HepG2 (cell line): Measurements from ENCODE around the gene HSD11B2. TPM values are rescaled to one million over a fixed set of nuclear protein-coding genes. Genes with fewer than 3 reads are reported as not detected.
A peak's percentile ranks its signal among the peaks of the same experiment; 100 is the strongest.

Source experiments
- CBX1 ChIP-seq: IDR thresholded peaks from one replicate; pipeline ENCODE4 v1.6.1; 2016; ENCODE audit warnings: antibody characterized with exemption, low read depth
- GATAD1 ChIP-seq: IDR thresholded peaks from 2 replicates; pipeline ENCODE4 v1.6.1; 2016; ENCODE audit warnings: missing genetic modification reagents, missing compliant biosample characterization
- GATAD2A ChIP-seq: IDR thresholded peaks from 2 replicates; pipeline ENCODE4 v1.6.1; 2016
- MAZ ChIP-seq, 2 experiments: sonication (generic) in 1 of 2; formaldehyde crosslinking in 1 of 2; IDR thresholded peaks; 2 replicates each; pipeline versions ENCODE4 v1.5.0 to v1.6.1; 2012 to 2020; ENCODE audit warnings: low read depth in 2 of 2, mild to moderate bottlenecking in 2 of 2, borderline replicate concordance in 1 of 2, improper control_type of control experiment in 1 of 2, low read length in 1 of 2, missing genetic modification reagents in 1 of 2, moderate library complexity in 1 of 2
- MEIS2 ChIP-seq: sonication (generic); formaldehyde crosslinking; IDR thresholded peaks from 2 replicates; pipeline ENCODE4 v1.9.0; 2021; ENCODE audit warnings: mild to moderate bottlenecking, missing genetic modification reagents
- NFATC3 ChIP-seq: sonication (generic); formaldehyde crosslinking; IDR thresholded peaks from 2 replicates; pipeline ENCODE4 v1.5.1; 2020; ENCODE audit warnings: mild to moderate bottlenecking, missing genetic modification reagents
- NFE2L2 ChIP-seq: fragments of 150-350 bp; IDR thresholded peaks from 2 replicates; pipeline ENCODE4 v1.6.1; 2014; ENCODE audit warnings: low read length
- POLR2AphosphoS5 ChIP-seq: IDR thresholded peaks from 2 replicates; pipeline ENCODE4 v1.6.1; 2012; ENCODE audit warnings: low read depth, low read length
- RORA ChIP-seq: sonication (generic); formaldehyde crosslinking; IDR thresholded peaks from 2 replicates; pipeline ENCODE4 v1.5.0; 2020; ENCODE audit warnings: mild to moderate bottlenecking, missing genetic modification reagents, moderate library complexity
- SMAD1 ChIP-seq: sonication (generic); formaldehyde crosslinking; IDR thresholded peaks from 2 replicates; pipeline ENCODE4 v1.4.0; 2020; ENCODE audit warnings: missing genetic modification reagents, low read depth, mild to moderate bottlenecking, borderline replicate concordance
- SP4 ChIP-seq: sonication (generic); formaldehyde crosslinking; IDR thresholded peaks from 2 replicates; pipeline ENCODE4 v1.8.1; 2023; ENCODE audit warnings: mild to moderate bottlenecking, missing genetic modification reagents
- TBX2 ChIP-seq: sonication (generic); formaldehyde crosslinking; IDR thresholded peaks from 2 replicates; pipeline ENCODE4 v1.5.0; 2020; ENCODE audit warnings: missing genetic modification reagents, mild to moderate bottlenecking, borderline replicate concordance
- XBP1 ChIP-seq: sonication (generic); formaldehyde crosslinking; IDR thresholded peaks from 2 replicates; pipeline ENCODE4 v1.5.0; 2020; ENCODE audit warnings: missing genetic modification reagents
- ZNF292 ChIP-seq: sonication (generic); formaldehyde crosslinking; IDR thresholded peaks from 2 replicates; pipeline ENCODE4 v1.8.1; 2022; ENCODE audit warnings: mild to moderate bottlenecking, low read depth, missing genetic modification reagents, borderline replicate concordance
- ZNF605 ChIP-seq: sonication (generic); formaldehyde crosslinking; IDR thresholded peaks from 2 replicates; pipeline ENCODE4 v1.8.0; 2022; ENCODE audit warnings: mild to moderate bottlenecking, missing genetic modification reagents
- ZNF749 ChIP-seq: sonication (generic); formaldehyde crosslinking; IDR thresholded peaks from 2 replicates; pipeline ENCODE4 v1.8.0; 2022; ENCODE audit warnings: mild to moderate bottlenecking, missing genetic modification reagents, moderate library complexity, borderline replicate concordance
- ZSCAN21 ChIP-seq: sonication (generic); formaldehyde crosslinking; IDR thresholded peaks from 2 replicates; pipeline ENCODE4 v1.8.0; 2022; ENCODE audit warnings: mild to moderate bottlenecking, missing genetic modification reagents, moderate library complexity, borderline replicate concordance
- ZSCAN30 ChIP-seq: sonication (generic); formaldehyde crosslinking; IDR thresholded peaks from 2 replicates; pipeline ENCODE4 v1.5.0; 2020; ENCODE audit warnings: mild to moderate bottlenecking, missing genetic modification reagents
- polyA plus RNA-seq, 8 experiments: library from polyadenylated mRNA; depleted of rRNA in 3 of 8; stranded (reverse) in 7 of 8; unstranded in 1 of 8; fragments of >200 nt; fragmentation: Illumina TruSeq in 4 of 8; extraction: Trizol in 4 of 8; gene quantifications; 2 replicates each; pipeline versions ENCODE4 v1.2.1 to v1.2.3, GENCODE V29; 2011 to 2016; ENCODE audit warnings: low read depth in 4 of 8, missing spikeins in 1 of 8, mixed read lengths in 1 of 8; ENCODE audit not compliant: insufficient read depth in 1 of 8
- total RNA-seq, 5 experiments: library from RNA; depleted of rRNA; stranded (reverse); fragments of >200 nt; fragmentation: Illumina TruSeq; extraction: Trizol; gene quantifications; 2 replicates each; pipeline ENCODE4 v1.2.3, GENCODE V29; 2016; ENCODE audit warnings: low read depth in 1 of 5
- TF ChIP-seq, protein P1 (sequence below): sonication (generic); formaldehyde crosslinking; IDR thresholded peaks from 2 replicates; pipeline ENCODE4 v1.5.0; 2020; ENCODE audit warnings: mild to moderate bottlenecking, missing genetic modification reagents, borderline replicate concordance
- TF ChIP-seq, protein P2 (sequence below): fragments of 450-650 bp; IDR thresholded peaks from 2 replicates; pipeline ENCODE4 v1.6.1; 2016
- TF ChIP-seq, protein P3 (sequence below): sonication (generic); formaldehyde crosslinking; IDR thresholded peaks from 2 replicates; pipeline ENCODE4 v1.4.0; 2020; ENCODE audit warnings: missing genetic modification reagents
- TF ChIP-seq, protein P4 (sequence below): sonication (generic); formaldehyde crosslinking; IDR thresholded peaks from 2 replicates; pipeline ENCODE4 v1.8.1; 2023; ENCODE audit warnings: mild to moderate bottlenecking, inconsistent platforms, moderate library complexity, missing genetic modification reagents, borderline replicate concordance

Gene HSD11B2
- total and polyA plus RNA-seq, 2 of the 13 experiments (the other 11 are each of a cell fraction or from before 2014, with no cell fraction given): 8.9 to 13.6 TPM

DNA sequence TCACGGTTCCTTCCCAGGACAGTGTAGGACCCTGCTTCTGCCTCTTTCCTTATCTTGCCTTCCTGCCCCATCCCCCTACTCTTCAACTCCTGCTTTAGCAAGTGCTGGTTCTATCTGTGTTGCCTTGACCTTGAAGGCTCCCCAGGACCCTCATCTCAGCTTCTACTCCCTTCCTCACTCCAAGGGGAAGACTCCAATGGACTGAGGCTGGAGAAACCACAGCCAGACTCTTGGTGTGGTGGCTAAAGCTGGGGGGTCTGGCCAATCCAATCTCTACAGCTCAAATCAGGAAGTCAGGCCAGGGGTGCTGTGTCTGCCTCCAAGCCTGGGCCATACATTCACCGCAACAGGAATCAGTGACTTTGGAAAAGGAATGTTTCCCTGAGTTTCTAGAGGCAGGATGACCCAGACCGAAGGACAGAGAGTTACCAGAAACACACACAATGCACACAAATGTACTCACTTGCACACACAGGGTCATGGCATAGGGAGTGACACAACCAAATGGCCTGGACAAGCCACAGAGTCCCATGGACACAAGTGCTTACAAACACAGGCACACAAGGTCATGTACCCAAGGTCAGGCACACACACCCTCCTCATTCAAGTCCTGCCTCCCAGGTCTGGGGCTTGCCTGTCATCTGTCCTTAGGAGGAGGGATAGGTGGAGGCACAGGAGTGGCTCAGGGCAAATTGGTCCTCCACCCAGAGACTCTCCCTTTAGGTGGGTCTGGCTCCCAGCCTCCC, 1.7 kb upstream of the HSD11B2 start (continued):
- TF ChIP-seq, protein P1, sequence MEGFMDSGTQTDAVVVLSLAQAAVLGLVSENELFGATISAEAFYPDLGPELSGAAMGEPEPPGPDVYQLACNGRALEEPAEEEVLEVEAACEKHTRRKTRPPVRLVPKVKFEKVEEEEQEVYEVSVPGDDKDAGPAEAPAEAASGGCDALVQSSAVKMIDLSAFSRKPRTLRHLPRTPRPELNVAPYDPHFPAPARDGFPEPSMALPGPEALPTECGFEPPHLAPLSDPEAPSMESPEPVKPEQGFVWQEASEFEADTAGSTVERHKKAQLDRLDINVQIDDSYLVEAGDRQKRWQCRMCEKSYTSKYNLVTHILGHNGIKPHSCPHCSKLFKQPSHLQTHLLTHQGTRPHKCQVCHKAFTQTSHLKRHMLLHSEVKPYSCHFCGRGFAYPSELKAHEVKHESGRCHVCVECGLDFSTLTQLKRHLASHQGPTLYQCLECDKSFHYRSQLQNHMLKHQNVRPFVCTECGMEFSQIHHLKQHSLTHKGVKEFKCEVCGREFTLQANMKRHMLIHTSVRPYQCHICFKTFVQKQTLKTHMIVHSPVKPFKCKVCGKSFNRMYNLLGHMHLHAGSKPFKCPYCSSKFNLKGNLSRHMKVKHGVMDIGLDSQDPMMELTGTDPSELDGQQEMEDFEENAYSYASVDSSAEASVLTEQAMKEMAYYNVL (CRISPR knock-in tag): peak; percentile 30; the same call in 1 of the 2 replicates
- TF ChIP-seq TBX2 (CRISPR knock-in tag) (no peak; the same call in 1 of the 2 replicates), SMAD1 (CRISPR knock-in tag) (peak; percentile 14; the same call in 1 of the 2 replicates), ZNF749 (CRISPR knock-in tag) (no peak), MEIS2 (CRISPR knock-in tag) (no peak), NFE2L2 (no peak), RORA (CRISPR knock-in tag) (no peak), MAZ (IDR thresholded peaks at IDR 0.05; ENCODE audit: borderline replicate concordance, low read depth, low read length) (no peak), MAZ (CRISPR knock-in tag; IDR thresholded peaks at IDR 0.05; ENCODE audit: low read depth) (0 out of 2 replicates have a peak, but pooled peaks have one; percentile 17), CBX1 (no peak), POLR2AphosphoS5 (peak; percentile 43; the same call in 1 of the 2 replicates), NFATC3 (CRISPR knock-in tag) (no peak), ZNF292 (0 out of 2 replicates have a peak, but pooled peaks have one; percentile 21), ZSCAN30 (no peak), GATAD1 (CRISPR knock-in tag) (peak; percentile 58), GATAD2A (CRISPR knock-in tag) (peak; percentile 78), SP4 (CRISPR knock-in tag) (peak; percentile 67; the same call in 1 of the 2 replicates), ZSCAN21 (CRISPR knock-in tag) (0 out of 2 replicates have a peak, but pooled peaks have one; percentile 44), XBP1 (no peak), ZNF605 (CRISPR knock-in tag) (no peak)
- TF ChIP-seq, protein P2, sequence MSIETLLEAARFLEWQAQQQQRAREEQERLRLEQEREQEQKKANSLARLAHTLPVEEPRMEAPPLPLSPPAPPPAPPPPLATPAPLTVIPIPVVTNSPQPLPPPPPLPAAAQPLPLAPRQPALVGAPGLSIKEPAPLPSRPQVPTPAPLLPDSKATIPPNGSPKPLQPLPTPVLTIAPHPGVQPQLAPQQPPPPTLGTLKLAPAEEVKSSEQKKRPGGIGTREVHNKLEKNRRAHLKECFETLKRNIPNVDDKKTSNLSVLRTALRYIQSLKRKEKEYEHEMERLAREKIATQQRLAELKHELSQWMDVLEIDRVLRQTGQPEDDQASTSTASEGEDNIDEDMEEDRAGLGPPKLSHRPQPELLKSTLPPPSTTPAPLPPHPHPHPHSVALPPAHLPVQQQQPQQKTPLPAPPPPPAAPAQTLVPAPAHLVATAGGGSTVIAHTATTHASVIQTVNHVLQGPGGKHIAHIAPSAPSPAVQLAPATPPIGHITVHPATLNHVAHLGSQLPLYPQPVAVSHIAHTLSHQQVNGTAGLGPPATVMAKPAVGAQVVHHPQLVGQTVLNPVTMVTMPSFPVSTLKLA: no peak
- TF ChIP-seq, protein P3, sequence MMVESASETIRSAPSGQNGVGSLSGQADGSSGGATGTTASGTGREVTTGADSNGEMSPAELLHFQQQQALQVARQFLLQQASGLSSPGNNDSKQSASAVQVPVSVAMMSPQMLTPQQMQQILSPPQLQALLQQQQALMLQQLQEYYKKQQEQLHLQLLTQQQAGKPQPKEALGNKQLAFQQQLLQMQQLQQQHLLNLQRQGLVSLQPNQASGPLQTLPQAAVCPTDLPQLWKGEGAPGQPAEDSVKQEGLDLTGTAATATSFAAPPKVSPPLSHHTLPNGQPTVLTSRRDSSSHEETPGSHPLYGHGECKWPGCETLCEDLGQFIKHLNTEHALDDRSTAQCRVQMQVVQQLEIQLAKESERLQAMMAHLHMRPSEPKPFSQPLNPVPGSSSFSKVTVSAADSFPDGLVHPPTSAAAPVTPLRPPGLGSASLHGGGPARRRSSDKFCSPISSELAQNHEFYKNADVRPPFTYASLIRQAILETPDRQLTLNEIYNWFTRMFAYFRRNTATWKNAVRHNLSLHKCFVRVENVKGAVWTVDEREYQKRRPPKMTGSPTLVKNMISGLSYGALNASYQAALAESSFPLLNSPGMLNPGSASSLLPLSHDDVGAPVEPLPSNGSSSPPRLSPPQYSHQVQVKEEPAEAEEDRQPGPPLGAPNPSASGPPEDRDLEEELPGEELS: peak; percentile 76
- TF ChIP-seq, protein P4, sequence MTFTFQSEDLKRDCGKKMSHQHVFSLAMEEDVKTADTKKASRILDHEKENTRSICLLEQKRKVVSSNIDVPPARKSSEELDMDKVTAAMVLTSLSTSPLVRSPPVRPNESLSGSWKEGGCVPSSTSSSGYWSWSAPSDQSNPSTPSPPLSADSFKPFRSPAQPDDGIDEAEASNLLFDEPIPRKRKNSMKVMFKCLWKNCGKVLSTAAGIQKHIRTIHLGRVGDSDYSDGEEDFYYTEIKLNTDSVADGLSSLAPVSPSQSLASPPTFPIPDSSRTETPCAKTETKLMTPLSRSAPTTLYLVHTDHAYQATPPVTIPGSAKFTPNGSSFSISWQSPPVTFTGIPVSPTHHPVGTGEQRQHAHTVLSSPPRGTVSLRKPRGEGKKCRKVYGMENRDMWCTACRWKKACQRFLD (CRISPR knock-in tag): no peak
